Fibroblast of villous mesenchyme (primary cell): ENCODE measurements around the gene FFAR4. TPM values are rescaled to one million over a fixed set of nuclear protein-coding genes. Genes with fewer than 3 reads are reported as not detected.

Experiments
- DNase-seq: peaks from one replicate; pipeline ENCODE4 v3.0.0-alpha.2; 2010; ENCODE audit warnings: low read depth
- H3K4me3 ChIP-seq: 2 replicates; pipeline ENCODE4 v1.5.1; 2011; ENCODE audit warnings: low read depth, mild to moderate bottlenecking, low read length
- total RNA-seq: library from RNA; depleted of rRNA; stranded (reverse); fragments of >200 nt; gene quantifications from 2 replicates; pipeline ENCODE4 v1.2.3, GENCODE V29; 2012
- TF ChIP-seq, protein P1 (sequence below): IDR thresholded peaks from 2 replicates; pipeline ENCODE4 v1.5.1; 2012; ENCODE audit warnings: low read depth, mild to moderate bottlenecking, low read length; ENCODE audit not compliant: insufficient read depth

The FFAR4 gene
- total RNA-seq, 1 donor: not detected

GRCh38 chr10:93570383-93570782 is 3.9 kb downstream of the FFAR4 start:
- H3K4me3 ChIP-seq: no peak overlapping the region
- TF ChIP-seq, protein P1, sequence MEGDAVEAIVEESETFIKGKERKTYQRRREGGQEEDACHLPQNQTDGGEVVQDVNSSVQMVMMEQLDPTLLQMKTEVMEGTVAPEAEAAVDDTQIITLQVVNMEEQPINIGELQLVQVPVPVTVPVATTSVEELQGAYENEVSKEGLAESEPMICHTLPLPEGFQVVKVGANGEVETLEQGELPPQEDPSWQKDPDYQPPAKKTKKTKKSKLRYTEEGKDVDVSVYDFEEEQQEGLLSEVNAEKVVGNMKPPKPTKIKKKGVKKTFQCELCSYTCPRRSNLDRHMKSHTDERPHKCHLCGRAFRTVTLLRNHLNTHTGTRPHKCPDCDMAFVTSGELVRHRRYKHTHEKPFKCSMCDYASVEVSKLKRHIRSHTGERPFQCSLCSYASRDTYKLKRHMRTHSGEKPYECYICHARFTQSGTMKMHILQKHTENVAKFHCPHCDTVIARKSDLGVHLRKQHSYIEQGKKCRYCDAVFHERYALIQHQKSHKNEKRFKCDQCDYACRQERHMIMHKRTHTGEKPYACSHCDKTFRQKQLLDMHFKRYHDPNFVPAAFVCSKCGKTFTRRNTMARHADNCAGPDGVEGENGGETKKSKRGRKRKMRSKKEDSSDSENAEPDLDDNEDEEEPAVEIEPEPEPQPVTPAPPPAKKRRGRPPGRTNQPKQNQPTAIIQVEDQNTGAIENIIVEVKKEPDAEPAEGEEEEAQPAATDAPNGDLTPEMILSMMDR: no peak
- no peak for DNase-seq

GRCh38 chr10:93572606-93573005 is 6.1 kb downstream of the FFAR4 start:
- TF ChIP-seq, protein P1: no peak
- H3K4me3 ChIP-seq: no peak overlapping the region
- DNase-seq: no peak

GRCh38 chr10:93573051-93573909 is 6.8 kb downstream of the FFAR4 start:
- no peak for DNase-seq
- TF ChIP-seq, protein P1: no peak

GRCh38 chr10:93573924-93574323 is 7.5 kb downstream of the FFAR4 start:
- TF ChIP-seq, protein P1: no peak
- DNase-seq: no peak
- H3K4me3 ChIP-seq: no peak overlapping the region

More at GRCh38 chr10:93573051-93573909, 6.8 kb downstream of the FFAR4 start:
- no peak overlapping the region for H3K4me3 ChIP-seq

DNA sequence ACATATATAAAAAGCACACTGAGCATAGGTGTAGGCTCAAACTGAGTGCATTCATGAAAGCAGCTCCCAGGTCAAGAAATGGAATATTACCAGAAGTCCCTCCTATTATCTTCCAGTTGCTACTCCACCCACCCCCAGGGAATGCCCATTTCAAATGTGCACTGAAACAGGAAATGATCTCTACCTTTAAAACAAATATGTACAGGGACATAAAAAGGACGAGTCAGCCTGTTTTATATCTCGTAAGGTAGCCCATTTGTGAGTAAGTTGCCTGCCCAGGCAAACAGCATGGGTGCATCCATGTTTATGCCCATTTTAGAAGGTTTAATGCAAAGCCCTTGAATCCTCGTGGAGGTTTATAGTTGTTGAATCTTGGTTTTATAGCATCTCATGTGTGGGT is 10.4 kb downstream of the FFAR4 start:
- no peak for DNase-seq
- no peak overlapping the region for H3K4me3 ChIP-seq
- TF ChIP-seq, protein P1: no peak

GRCh38 chr10:93577565-93577964 is 11.1 kb downstream of the FFAR4 start:
- TF ChIP-seq, protein P1: no peak
- no peak overlapping the region for H3K4me3 ChIP-seq
- DNase-seq: no peak
